GM12874 (cell line): Measurements from ENCODE around the gene TNS4.

Experiments
- CTCF ChIP-seq: IDR thresholded peaks from 2 replicates; pipeline ENCODE4 v1.5.1; 2011; ENCODE audit warnings: low read depth, mild to moderate bottlenecking, control low read depth, low read length, moderate library complexity; ENCODE audit not compliant: insufficient read depth

TNS4 gene

GRCh38 chr17:40443988-40444899 is 57.2 kb downstream of the TNS4 start:
- no peak for TF ChIP-seq CTCF

- peak; percentile 86 for TF ChIP-seq CTCF
These were observed 58.0 kb downstream of the TNS4 start, which contains the start of gene IGFBP4 for GRCh38 chr17:40443196-40443987. TSS of gene IGFBP4 (plus strand) at chr17:40443450. CDS start at chr17:40443736, 286 bp downstream.

GRCh38 chr17:40442392-40443195 is 58.8 kb downstream of the TNS4 start:
- TF ChIP-seq CTCF, result 0 out of 2 replicates have a peak, but pooled peaks have one; percentile 1

GRCh38 chr17:40440166-40440565 is 61.3 kb downstream of the TNS4 start:
- TF ChIP-seq CTCF, result no peak

- TF ChIP-seq CTCF, result no peak
These were observed 64.2 kb downstream of the TNS4 start for GRCh38 chr17:40437095-40437732.

- no peak for TF ChIP-seq CTCF
These were observed 64.8 kb downstream of the TNS4 start for GRCh38 chr17:40436636-40437035.
